HCT116 (cell line): Measurements from ENCODE around the gene RNASEH2B. TPM values are rescaled to one million over a fixed set of nuclear protein-coding genes. Genes with fewer than 3 reads are reported as not detected.

Experiments used
- ATAC-seq: fragments of 200-7000 bp; cut with Tn5 transposase; 2 replicates; pipeline ENCODE4 v1.9.1; 2020; ENCODE audit warnings: mild to moderate bottlenecking, moderate library complexity
- BruUV-seq: library from RNA; stranded (reverse); fragments of 400-500 nt; replicated peaks from 2 replicates; lab custom pipeline; 2021; lab: Mats Ljungman, UMichigan
- CTCF ChIA-PET: fragments of 300-600 bp; sonication (Branson Sonifier 250); formaldehyde crosslinking; loops from one replicate; lab custom pipeline; 2021; ENCODE audit warnings: antibody characterized with exemption; lab: Charles Lee
- POLR2A ChIA-PET: fragments of 300-600, 350-600 bp; sonication (Branson Sonifier 250); formaldehyde crosslinking; loops from one replicate; lab custom pipeline; 2021; ENCODE audit warnings: antibody characterized with exemption; lab: Charles Lee
- RAD21 ChIA-PET, 2 experiments: fragments of 300-600 bp; sonication (Branson Sonifier 250); formaldehyde crosslinking; loops; one replicate each; lab custom pipeline; 2023; ENCODE audit warnings: low total read pairs in 2 of 2; ENCODE audit not compliant: uncharacterized antibody in 2 of 2, unreplicated experiment in 2 of 2, low non-redundant PET in 1 of 2; lab: Charles Lee
- DNase-seq: peaks from one replicate; pipeline ENCODE4 v3.0.0-alpha.2; 2010; ENCODE audit warnings: low read depth, low spot score
- H2AFZ ChIP-seq: fragments of 200-600 bp; shearing (Covaris generic), sonication (generic); 2 replicates; pipeline ENCODE4 v1.6.1; 2017; ENCODE audit warnings: low read depth, mixed run types, mixed read lengths, antibody characterized with exemption, low read length; ENCODE audit not compliant: poor library complexity, severe bottlenecking
- H3K27ac ChIP-seq: 2 replicates; pipeline ENCODE4 v1.5.1; 2012; ENCODE audit warnings: low read depth, low read length
- H3K27me3 ChIP-seq: fragments of 200-600 bp; sonication (generic); 2 replicates; pipeline ENCODE4 v1.6.1; 2016; ENCODE audit warnings: mixed run types, low read length, mixed read lengths; ENCODE audit not compliant: insufficient read depth
- H3K36me3 ChIP-seq, 2 experiments: fragments of 200-500 bp in 1 of 2; fragments of 200-600 bp in 1 of 2; sonication (Bioruptor generic) in 1 of 2; sonication (generic) in 1 of 2; 2 replicates each; pipeline versions ENCODE4 v1.5.1 to v1.6.1; 2014 to 2016; ENCODE audit warnings: low read length in 2 of 2, inconsistent platforms in 1 of 2, mixed read lengths in 1 of 2, mixed run types in 1 of 2; ENCODE audit not compliant: insufficient read depth in 2 of 2, control insufficient read depth in 1 of 2
- H3K4me1 ChIP-seq, 2 experiments: fragments of 200-600 bp in 1 of 2; sonication (generic) in 1 of 2; 2 replicates each; pipeline versions ENCODE4 v1.5.1 to v1.6.1; 2012 to 2017; ENCODE audit warnings: low read length in 2 of 2, inconsistent platforms in 1 of 2, mild to moderate bottlenecking in 1 of 2, mixed read lengths in 1 of 2, mixed run types in 1 of 2, moderate library complexity in 1 of 2; ENCODE audit not compliant: insufficient read depth in 2 of 2, control insufficient read depth in 1 of 2
- H3K4me2 ChIP-seq: fragments of 200-600 bp; sonication (generic); 2 replicates; pipeline ENCODE4 v1.6.1; 2017; ENCODE audit warnings: mixed run types, low read length, mixed read lengths
- H3K4me3 ChIP-seq, 2 experiments: fragments of 200-600 bp in 1 of 2; sonication (generic) in 1 of 2; replicated peaks in 1 of 2; 2 replicates each; pipeline ENCODE4 v1.5.1; 2011 to 2016; ENCODE audit warnings: low read length in 2 of 2, control low read depth in 1 of 2, low read depth in 1 of 2, mild to moderate bottlenecking in 1 of 2, mixed read lengths in 1 of 2, mixed run types in 1 of 2
- H3K79me2 ChIP-seq: fragments of 200-600 bp; sonication (generic); 2 replicates; pipeline ENCODE4 v1.6.1; 2017; ENCODE audit warnings: mild to moderate bottlenecking, mixed run types, low read length, moderate library complexity, mixed read lengths; ENCODE audit not compliant: insufficient read depth
- H3K9ac ChIP-seq: fragments of 200-600 bp; sonication (generic); 2 replicates; pipeline ENCODE4 v1.6.1; 2016; ENCODE audit warnings: low read length, mixed read lengths
- H3K9me2 ChIP-seq: fragments of 200-600 bp; sonication (generic), shearing (Covaris generic); 2 replicates; pipeline ENCODE4 v1.6.1; 2017; ENCODE audit warnings: mixed run types, mild to moderate bottlenecking, moderate library complexity; ENCODE audit not compliant: insufficient read depth
- H3K9me3 ChIP-seq, 2 experiments: fragments of 200-500 bp in 1 of 2; fragments of 200-600 bp in 1 of 2; sonication (Bioruptor generic) in 1 of 2; sonication (generic) in 1 of 2; 2 replicates each; pipeline ENCODE4 v1.6.1; 2014 to 2017; ENCODE audit warnings: low read length in 2 of 2, mixed read lengths in 2 of 2, inconsistent platforms in 1 of 2, low read depth in 1 of 2, mild to moderate bottlenecking in 1 of 2, mixed run types in 1 of 2, moderate library complexity in 1 of 2; ENCODE audit not compliant: control insufficient read depth in 1 of 2, insufficient read depth in 1 of 2
- H4K20me1 ChIP-seq: fragments of 200-600 bp; sonication (generic), shearing (Covaris generic); 2 replicates; pipeline ENCODE4 v1.6.1; 2017; ENCODE audit warnings: mixed run types, mild to moderate bottlenecking, moderate library complexity; ENCODE audit not compliant: insufficient read depth
- CBX3 ChIP-seq: IDR thresholded peaks from 2 replicates; pipeline ENCODE4 v1.6.1; 2012; ENCODE audit warnings: low read depth
- CEBPB ChIP-seq: IDR thresholded peaks from 2 replicates; pipeline ENCODE4 v1.6.1; 2012; ENCODE audit warnings: low read depth
- EZH2 ChIP-seq: fragments of 200-600 bp; sonication (generic); IDR thresholded peaks from 2 replicates; pipeline ENCODE4 v1.6.1; 2017; ENCODE audit warnings: antibody characterized with exemption, mixed run types
- EZH2phosphoT487 ChIP-seq: fragments of 200-600 bp; IDR thresholded peaks from 2 replicates; pipeline ENCODE4 v1.6.1; 2018; ENCODE audit warnings: antibody characterized with exemption, borderline replicate concordance
- POLR2A ChIP-seq: IDR thresholded peaks from 2 replicates; pipeline ENCODE4 v1.7.0; 2011; ENCODE audit warnings: borderline replicate concordance; ENCODE audit not compliant: insufficient read depth, insufficient read length; ENCODE audit errors: extremely low read depth
- SIN3A ChIP-seq: IDR thresholded peaks from 2 replicates; pipeline ENCODE4 v1.6.1; 2012; ENCODE audit warnings: low read depth
- SP1 ChIP-seq: IDR thresholded peaks from 2 replicates; pipeline ENCODE4 v1.6.1; 2012; ENCODE audit warnings: low read depth
- SRF ChIP-seq: IDR thresholded peaks from 2 replicates; pipeline ENCODE4 v1.6.1; 2012; ENCODE audit warnings: low read depth
- intact Hi-C: fragments of 100-400 bp; cut with micrococcal nuclease; formaldehyde crosslinking; loops from 2 replicates; pipeline ENCODE4 v1.10.0; 2022
- total RNA-seq: library from RNA; stranded (reverse); gene quantifications from one replicate; pipeline ENCODE4 v1.2.1, GENCODE V29; 2021; ENCODE audit not compliant: unreplicated experiment
- TF ChIP-seq, protein P1 (sequence below): IDR thresholded peaks from 2 replicates; pipeline ENCODE4 v1.6.1; 2012; ENCODE audit warnings: low read depth
- TF ChIP-seq, protein P2 (sequence below): IDR thresholded peaks from 2 replicates; pipeline ENCODE4 v1.6.1; 2012
- TF ChIP-seq, protein P3 (sequence below): IDR thresholded peaks from 2 replicates; pipeline ENCODE4 v1.6.1; 2012
- TF ChIP-seq, protein P4 (sequence below): IDR thresholded peaks from 2 replicates; pipeline ENCODE4 v1.6.1; 2011; ENCODE audit warnings: mild to moderate bottlenecking, low read length, moderate library complexity; ENCODE audit not compliant: insufficient replicate concordance; ENCODE audit errors: extremely low read depth
- TF ChIP-seq, protein P5 (sequence below), 3 experiments: fragments of 200-600 bp in 1 of 3; sonication (generic) in 1 of 3; IDR thresholded peaks in 2 of 3; conservative IDR thresholded peaks in 1 of 3; 2 replicates each; pipeline ENCODE4 v1.5.1; 2012 to 2017; ENCODE audit warnings: low read depth in 2 of 3, low read length in 2 of 3, antibody characterized with exemption in 1 of 3, borderline replicate concordance in 1 of 3, control low read depth in 1 of 3, mild to moderate bottlenecking in 1 of 3, mixed read lengths in 1 of 3, mixed run types in 1 of 3, moderate library complexity in 1 of 3; ENCODE audit not compliant: insufficient read depth in 1 of 3

The RNASEH2B gene
- total RNA-seq, 1 experiment from 2014 or later: 41.3 TPM

DNA sequence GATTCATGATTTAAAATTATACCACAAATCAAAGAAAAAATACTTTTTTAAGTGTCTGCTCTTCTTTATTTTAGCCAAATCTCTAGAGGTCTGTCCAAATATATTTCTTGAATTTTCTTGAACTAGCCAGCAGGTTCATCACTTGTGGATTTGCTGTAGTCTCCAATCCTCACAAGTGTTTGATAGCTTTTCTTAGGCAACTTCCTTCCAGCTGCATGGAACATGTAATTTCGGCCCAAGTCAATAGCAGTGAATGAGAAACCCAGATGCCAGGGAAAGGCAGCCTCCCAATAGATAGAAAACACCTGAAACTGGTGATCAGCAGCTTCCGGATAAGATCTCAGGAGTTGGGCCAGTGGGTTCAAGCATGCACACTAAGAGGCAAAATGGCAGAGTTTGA is 15.6 kb upstream of the RNASEH2B start:
- Histone ChIP-seq H3K4me2 (no peak overlapping the region), H3K4me1 (no peaks in the 10 kb centered on the region), H3K4me3 (no peak overlapping the region), H3K9me2 (no peaks in the 10 kb centered on the region), H3K36me3 (no peaks in the 10 kb centered on the region), H3K9me3 (no peaks in the 10 kb centered on the region), H4K20me1 (no peaks in the 10 kb centered on the region), H3K27me3 (no peaks in the 10 kb centered on the region), H2AFZ (no peak overlapping the region), H3K27ac (no peak overlapping the region), H3K9ac (no peak overlapping the region), H3K79me2 (no peaks in the 10 kb centered on the region)
- BruUV-seq: no TSS peak
- no peak for ATAC-seq
- intact Hi-C loops: no loop called here
- RAD21 ChIA-PET: no interaction called here
- no peak for DNase-seq
- CTCF ChIA-PET: no interaction called here
- POLR2A ChIA-PET: no interaction called here
- TF ChIP-seq SP1: no peak
- TF ChIP-seq, protein P1, sequence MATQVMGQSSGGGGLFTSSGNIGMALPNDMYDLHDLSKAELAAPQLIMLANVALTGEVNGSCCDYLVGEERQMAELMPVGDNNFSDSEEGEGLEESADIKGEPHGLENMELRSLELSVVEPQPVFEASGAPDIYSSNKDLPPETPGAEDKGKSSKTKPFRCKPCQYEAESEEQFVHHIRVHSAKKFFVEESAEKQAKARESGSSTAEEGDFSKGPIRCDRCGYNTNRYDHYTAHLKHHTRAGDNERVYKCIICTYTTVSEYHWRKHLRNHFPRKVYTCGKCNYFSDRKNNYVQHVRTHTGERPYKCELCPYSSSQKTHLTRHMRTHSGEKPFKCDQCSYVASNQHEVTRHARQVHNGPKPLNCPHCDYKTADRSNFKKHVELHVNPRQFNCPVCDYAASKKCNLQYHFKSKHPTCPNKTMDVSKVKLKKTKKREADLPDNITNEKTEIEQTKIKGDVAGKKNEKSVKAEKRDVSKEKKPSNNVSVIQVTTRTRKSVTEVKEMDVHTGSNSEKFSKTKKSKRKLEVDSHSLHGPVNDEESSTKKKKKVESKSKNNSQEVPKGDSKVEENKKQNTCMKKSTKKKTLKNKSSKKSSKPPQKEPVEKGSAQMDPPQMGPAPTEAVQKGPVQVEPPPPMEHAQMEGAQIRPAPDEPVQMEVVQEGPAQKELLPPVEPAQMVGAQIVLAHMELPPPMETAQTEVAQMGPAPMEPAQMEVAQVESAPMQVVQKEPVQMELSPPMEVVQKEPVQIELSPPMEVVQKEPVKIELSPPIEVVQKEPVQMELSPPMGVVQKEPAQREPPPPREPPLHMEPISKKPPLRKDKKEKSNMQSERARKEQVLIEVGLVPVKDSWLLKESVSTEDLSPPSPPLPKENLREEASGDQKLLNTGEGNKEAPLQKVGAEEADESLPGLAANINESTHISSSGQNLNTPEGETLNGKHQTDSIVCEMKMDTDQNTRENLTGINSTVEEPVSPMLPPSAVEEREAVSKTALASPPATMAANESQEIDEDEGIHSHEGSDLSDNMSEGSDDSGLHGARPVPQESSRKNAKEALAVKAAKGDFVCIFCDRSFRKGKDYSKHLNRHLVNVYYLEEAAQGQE: no peak
- TF ChIP-seq, protein P2, sequence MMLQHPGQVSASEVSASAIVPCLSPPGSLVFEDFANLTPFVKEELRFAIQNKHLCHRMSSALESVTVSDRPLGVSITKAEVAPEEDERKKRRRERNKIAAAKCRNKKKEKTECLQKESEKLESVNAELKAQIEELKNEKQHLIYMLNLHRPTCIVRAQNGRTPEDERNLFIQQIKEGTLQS: no peak
- no peak for TF ChIP-seq POLR2A
- no peak for TF ChIP-seq EZH2
- TF ChIP-seq, protein P3, sequence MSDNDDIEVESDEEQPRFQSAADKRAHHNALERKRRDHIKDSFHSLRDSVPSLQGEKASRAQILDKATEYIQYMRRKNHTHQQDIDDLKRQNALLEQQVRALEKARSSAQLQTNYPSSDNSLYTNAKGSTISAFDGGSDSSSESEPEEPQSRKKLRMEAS: no peak
- no peak for TF ChIP-seq EZH2phosphoT487
- TF ChIP-seq CBX3: no peak
- TF ChIP-seq, protein P4, sequence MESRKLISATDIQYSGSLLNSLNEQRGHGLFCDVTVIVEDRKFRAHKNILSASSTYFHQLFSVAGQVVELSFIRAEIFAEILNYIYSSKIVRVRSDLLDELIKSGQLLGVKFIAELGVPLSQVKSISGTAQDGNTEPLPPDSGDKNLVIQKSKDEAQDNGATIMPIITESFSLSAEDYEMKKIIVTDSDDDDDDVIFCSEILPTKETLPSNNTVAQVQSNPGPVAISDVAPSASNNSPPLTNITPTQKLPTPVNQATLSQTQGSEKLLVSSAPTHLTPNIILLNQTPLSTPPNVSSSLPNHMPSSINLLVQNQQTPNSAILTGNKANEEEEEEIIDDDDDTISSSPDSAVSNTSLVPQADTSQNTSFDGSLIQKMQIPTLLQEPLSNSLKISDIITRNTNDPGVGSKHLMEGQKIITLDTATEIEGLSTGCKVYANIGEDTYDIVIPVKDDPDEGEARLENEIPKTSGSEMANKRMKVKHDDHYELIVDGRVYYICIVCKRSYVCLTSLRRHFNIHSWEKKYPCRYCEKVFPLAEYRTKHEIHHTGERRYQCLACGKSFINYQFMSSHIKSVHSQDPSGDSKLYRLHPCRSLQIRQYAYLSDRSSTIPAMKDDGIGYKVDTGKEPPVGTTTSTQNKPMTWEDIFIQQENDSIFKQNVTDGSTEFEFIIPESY: no peak
- TF ChIP-seq SIN3A: no peak
- no peak for TF ChIP-seq SRF
- TF ChIP-seq, protein P5, sequence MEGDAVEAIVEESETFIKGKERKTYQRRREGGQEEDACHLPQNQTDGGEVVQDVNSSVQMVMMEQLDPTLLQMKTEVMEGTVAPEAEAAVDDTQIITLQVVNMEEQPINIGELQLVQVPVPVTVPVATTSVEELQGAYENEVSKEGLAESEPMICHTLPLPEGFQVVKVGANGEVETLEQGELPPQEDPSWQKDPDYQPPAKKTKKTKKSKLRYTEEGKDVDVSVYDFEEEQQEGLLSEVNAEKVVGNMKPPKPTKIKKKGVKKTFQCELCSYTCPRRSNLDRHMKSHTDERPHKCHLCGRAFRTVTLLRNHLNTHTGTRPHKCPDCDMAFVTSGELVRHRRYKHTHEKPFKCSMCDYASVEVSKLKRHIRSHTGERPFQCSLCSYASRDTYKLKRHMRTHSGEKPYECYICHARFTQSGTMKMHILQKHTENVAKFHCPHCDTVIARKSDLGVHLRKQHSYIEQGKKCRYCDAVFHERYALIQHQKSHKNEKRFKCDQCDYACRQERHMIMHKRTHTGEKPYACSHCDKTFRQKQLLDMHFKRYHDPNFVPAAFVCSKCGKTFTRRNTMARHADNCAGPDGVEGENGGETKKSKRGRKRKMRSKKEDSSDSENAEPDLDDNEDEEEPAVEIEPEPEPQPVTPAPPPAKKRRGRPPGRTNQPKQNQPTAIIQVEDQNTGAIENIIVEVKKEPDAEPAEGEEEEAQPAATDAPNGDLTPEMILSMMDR (IDR thresholded peaks at IDR 0.05 in 2 of 3, conservative IDR thresholded peaks at IDR 0.05 in 1 of 3; ENCODE audit: borderline replicate concordance in 1 of 3, insufficient read depth in 1 of 3, low read depth in 2 of 3, low read length in 2 of 3): no peak
- TF ChIP-seq CEBPB: no peak
